ENCODE data around the gene PAX5.

PAX5 gene

GRCh38 chr9:36985769-36986467 lies 48.1 kb downstream of the PAX5 start:
- DNase-seq: no peak

- DNase-seq: no peak
Observed at GRCh38 chr9:36985061-36985768, 48.9 kb downstream of the PAX5 start.

- peak; percentile 41 for DNase-seq
Observed at GRCh38 chr9:36980148-36980974, 53.7 kb downstream of the PAX5 start.

- DNase-seq: no peak
Observed at GRCh38 chr9:36976371-36977030, 57.6 kb downstream of the PAX5 start.

GRCh38 chr9:36974731-36975130 lies 59.3 kb downstream of the PAX5 start:
- DNase-seq: no peak

GRCh38 chr9:36971935-36972488 lies 62.1 kb downstream of the PAX5 start:
- no peak for DNase-seq

- DNase-seq: no peak
Observed at GRCh38 chr9:36970007-36970888, 63.8 kb downstream of the PAX5 start.

- DNase-seq: no peak
Observed at GRCh38 chr9:36969216-36969771, 64.8 kb downstream of the PAX5 start.

- DNase-seq: no peak
Observed at GRCh38 chr9:36968574-36969215, 65.4 kb downstream of the PAX5 start.

GRCh38 chr9:36967997-36968396 lies 66.1 kb downstream of the PAX5 start:
- no peak for DNase-seq

GRCh38 chr9:36966371-36967097 lies 67.5 kb downstream of the PAX5 start:
- no peak for DNase-seq

GRCh38 chr9:36964791-36965190 lies 69.3 kb downstream of the PAX5 start:
- no peak for DNase-seq

GRCh38 chr9:36963346-36963745 lies 70.7 kb downstream of the PAX5 start:
- no peak for DNase-seq

- no peak for DNase-seq
Observed at GRCh38 chr9:36962691-36963090, 71.4 kb downstream of the PAX5 start.

- no peak for DNase-seq
Observed at GRCh38 chr9:36961561-36962325, 72.3 kb downstream of the PAX5 start.

GRCh38 chr9:36961051-36961450 lies 73.0 kb downstream of the PAX5 start:
- no peak for DNase-seq

- no peak for DNase-seq
Observed at GRCh38 chr9:36960575-36960955, 73.5 kb downstream of the PAX5 start.

- no peak for DNase-seq
Observed at GRCh38 chr9:36959681-36960574, 74.1 kb downstream of the PAX5 start.
